HepG2 (cell line): ENCODE data around the gene SLC1A4. TPM values are rescaled to one million over a fixed set of nuclear protein-coding genes. Genes with fewer than 3 reads are reported as not detected.

Experiments
- HES4 ChIP-seq: sonication (generic); formaldehyde crosslinking; IDR thresholded peaks from 2 replicates; pipeline ENCODE4 v1.9.0; 2021; ENCODE audit warnings: mild to moderate bottlenecking, missing genetic modification reagents, borderline replicate concordance
- MED1 ChIP-seq: sonication (generic); formaldehyde crosslinking; IDR thresholded peaks from 2 replicates; pipeline ENCODE4 v1.4.0; 2020; ENCODE audit warnings: missing genetic modification reagents
- MED13 ChIP-seq: sonication (generic); formaldehyde crosslinking; IDR thresholded peaks from 2 replicates; pipeline ENCODE4 v1.5.0; 2020; ENCODE audit warnings: missing genetic modification reagents
- SP2 ChIP-seq: sonication (generic); formaldehyde crosslinking; IDR thresholded peaks from 2 replicates; pipeline ENCODE4 v1.5.1; 2020; ENCODE audit warnings: mild to moderate bottlenecking, missing genetic modification reagents
- ZNF207 ChIP-seq: fragments of 450-650 bp; IDR thresholded peaks from 2 replicates; pipeline ENCODE4 v1.6.1; 2016; ENCODE audit warnings: antibody characterized with exemption, borderline replicate concordance
- polyA plus RNA-seq, 8 experiments: library from polyadenylated mRNA; depleted of rRNA in 3 of 8; stranded (reverse) in 7 of 8; unstranded in 1 of 8; fragments of >200 nt; fragmentation: Illumina TruSeq in 4 of 8; extraction: Trizol in 4 of 8; gene quantifications; 2 replicates each; pipeline versions ENCODE4 v1.2.1 to v1.2.3, GENCODE V29; 2011 to 2016; ENCODE audit warnings: low read depth in 4 of 8, missing spikeins in 1 of 8, mixed read lengths in 1 of 8; ENCODE audit not compliant: insufficient read depth in 1 of 8
- total RNA-seq, 5 experiments: library from RNA; depleted of rRNA; stranded (reverse); fragments of >200 nt; fragmentation: Illumina TruSeq; extraction: Trizol; gene quantifications; 2 replicates each; pipeline ENCODE4 v1.2.3, GENCODE V29; 2016; ENCODE audit warnings: low read depth in 1 of 5
- TF ChIP-seq, protein P1 (sequence below): sonication (generic); formaldehyde crosslinking; conservative IDR thresholded peaks from 2 replicates; pipeline ENCODE4 v1.8.0; 2022; ENCODE audit warnings: mild to moderate bottlenecking, moderate library complexity, missing genetic modification reagents
- TF ChIP-seq, protein P2 (sequence below): sonication (generic); formaldehyde crosslinking; IDR thresholded peaks from 2 replicates; pipeline ENCODE4 v1.4.0; 2020; ENCODE audit warnings: mild to moderate bottlenecking, missing genetic modification reagents
- TF ChIP-seq, protein P3 (sequence below), 2 experiments: sonication (generic) in 1 of 2; formaldehyde crosslinking in 1 of 2; IDR thresholded peaks; 2 replicates each; pipeline versions ENCODE4 v1.6.1 to v1.9.0; 2014 to 2022; ENCODE audit warnings: antibody characterized with exemption in 1 of 2, borderline replicate concordance in 1 of 2, inconsistent platforms in 1 of 2, low read depth in 1 of 2, missing genetic modification reagents in 1 of 2
- TF ChIP-seq, protein P4 (sequence below): sonication (generic); formaldehyde crosslinking; IDR thresholded peaks from 2 replicates; pipeline ENCODE4 v1.9.0; 2021; ENCODE audit warnings: missing genetic modification reagents, borderline replicate concordance
- TF ChIP-seq, protein P5 (sequence below): sonication (generic); formaldehyde crosslinking; conservative IDR thresholded peaks from 2 replicates; pipeline ENCODE4 v1.4.0; 2020; ENCODE audit warnings: missing genetic modification reagents

The SLC1A4 gene
- total and polyA plus RNA-seq, 2 of the 13 experiments (the other 11 are each of a cell fraction or from before 2014, with no cell fraction given), result 21.0 to 39.6 TPM

DNA sequence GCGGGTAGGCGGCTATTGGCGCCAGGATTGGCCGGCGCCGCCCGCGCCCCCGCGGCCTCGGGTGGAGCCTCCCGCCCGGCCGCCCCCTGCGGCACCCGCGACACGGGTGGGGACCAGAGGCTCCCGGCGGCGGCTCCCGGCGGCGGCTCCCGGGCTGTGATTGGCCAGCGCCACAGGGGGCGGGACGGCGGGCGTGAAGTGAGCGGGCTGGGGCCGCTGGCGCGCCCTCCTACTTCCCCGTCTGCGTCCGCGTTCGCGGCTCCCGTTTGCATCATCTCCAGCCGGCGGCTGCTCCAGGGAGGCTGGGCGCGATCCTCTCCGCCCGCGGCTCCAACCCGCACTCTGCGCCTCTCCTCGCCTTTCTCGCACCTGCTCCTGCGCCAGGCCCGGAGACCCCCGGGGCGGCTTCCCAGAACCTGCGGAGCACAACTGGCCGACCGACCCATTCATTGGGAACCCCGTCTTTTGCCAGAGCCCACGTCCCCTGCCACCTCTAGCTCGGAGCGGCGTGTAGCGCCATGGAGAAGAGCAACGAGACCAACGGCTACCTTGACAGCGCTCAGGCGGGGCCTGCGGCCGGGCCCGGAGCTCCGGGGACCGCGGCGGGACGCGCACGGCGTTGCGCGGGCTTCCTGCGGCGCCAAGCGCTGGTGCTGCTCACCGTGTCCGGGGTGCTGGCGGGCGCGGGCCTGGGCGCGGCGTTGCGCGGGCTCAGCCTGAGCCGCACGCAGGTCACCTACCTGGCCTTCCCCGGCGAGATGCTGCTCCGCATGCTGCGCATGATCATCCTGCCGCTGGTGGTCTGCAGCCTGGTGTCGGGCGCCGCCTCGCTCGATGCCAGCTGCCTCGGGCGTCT lies at the start of gene SLC1A4 (continued):
- TF ChIP-seq, protein P1, sequence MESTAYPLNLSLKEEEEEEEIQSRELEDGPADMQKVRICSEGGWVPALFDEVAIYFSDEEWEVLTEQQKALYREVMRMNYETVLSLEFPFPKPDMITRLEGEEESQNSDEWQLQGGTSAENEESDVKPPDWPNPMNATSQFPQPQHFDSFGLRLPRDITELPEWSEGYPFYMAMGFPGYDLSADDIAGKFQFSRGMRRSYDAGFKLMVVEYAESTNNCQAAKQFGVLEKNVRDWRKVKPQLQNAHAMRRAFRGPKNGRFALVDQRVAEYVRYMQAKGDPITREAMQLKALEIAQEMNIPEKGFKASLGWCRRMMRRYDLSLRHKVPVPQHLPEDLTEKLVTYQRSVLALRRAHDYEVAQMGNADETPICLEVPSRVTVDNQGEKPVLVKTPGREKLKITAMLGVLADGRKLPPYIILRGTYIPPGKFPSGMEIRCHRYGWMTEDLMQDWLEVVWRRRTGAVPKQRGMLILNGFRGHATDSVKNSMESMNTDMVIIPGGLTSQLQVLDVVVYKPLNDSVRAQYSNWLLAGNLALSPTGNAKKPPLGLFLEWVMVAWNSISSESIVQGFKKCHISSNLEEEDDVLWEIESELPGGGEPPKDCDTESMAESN (CRISPR knock-in tag), result peak; percentile 51
- TF ChIP-seq, protein P2, sequence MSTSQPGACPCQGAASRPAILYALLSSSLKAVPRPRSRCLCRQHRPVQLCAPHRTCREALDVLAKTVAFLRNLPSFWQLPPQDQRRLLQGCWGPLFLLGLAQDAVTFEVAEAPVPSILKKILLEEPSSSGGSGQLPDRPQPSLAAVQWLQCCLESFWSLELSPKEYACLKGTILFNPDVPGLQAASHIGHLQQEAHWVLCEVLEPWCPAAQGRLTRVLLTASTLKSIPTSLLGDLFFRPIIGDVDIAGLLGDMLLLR, result 0 out of 2 replicates have a peak, but pooled peaks have one; percentile 27
- TF ChIP-seq MED13 (CRISPR knock-in tag) (peak; percentile 83; the same call in 1 of the 2 replicates), SP2 (CRISPR knock-in tag) (peak; percentile 53), ZNF207 (no peak), MED1 (CRISPR knock-in tag) (peak; percentile 74), HES4 (CRISPR knock-in tag) (no peak)
- TF ChIP-seq, protein P3, sequence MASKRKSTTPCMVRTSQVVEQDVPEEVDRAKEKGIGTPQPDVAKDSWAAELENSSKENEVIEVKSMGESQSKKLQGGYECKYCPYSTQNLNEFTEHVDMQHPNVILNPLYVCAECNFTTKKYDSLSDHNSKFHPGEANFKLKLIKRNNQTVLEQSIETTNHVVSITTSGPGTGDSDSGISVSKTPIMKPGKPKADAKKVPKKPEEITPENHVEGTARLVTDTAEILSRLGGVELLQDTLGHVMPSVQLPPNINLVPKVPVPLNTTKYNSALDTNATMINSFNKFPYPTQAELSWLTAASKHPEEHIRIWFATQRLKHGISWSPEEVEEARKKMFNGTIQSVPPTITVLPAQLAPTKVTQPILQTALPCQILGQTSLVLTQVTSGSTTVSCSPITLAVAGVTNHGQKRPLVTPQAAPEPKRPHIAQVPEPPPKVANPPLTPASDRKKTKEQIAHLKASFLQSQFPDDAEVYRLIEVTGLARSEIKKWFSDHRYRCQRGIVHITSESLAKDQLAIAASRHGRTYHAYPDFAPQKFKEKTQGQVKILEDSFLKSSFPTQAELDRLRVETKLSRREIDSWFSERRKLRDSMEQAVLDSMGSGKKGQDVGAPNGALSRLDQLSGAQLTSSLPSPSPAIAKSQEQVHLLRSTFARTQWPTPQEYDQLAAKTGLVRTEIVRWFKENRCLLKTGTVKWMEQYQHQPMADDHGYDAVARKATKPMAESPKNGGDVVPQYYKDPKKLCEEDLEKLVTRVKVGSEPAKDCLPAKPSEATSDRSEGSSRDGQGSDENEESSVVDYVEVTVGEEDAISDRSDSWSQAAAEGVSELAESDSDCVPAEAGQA (IDR thresholded peaks at IDR 0.05; ENCODE audit: low read depth), result peak; percentile 19; the same call in 1 of the 2 replicates
- TF ChIP-seq, protein P3 (CRISPR knock-in tag; IDR thresholded peaks at IDR 0.05; ENCODE audit: borderline replicate concordance), result peak; percentile 20; the same call in 1 of the 2 replicates
- TF ChIP-seq, protein P4, sequence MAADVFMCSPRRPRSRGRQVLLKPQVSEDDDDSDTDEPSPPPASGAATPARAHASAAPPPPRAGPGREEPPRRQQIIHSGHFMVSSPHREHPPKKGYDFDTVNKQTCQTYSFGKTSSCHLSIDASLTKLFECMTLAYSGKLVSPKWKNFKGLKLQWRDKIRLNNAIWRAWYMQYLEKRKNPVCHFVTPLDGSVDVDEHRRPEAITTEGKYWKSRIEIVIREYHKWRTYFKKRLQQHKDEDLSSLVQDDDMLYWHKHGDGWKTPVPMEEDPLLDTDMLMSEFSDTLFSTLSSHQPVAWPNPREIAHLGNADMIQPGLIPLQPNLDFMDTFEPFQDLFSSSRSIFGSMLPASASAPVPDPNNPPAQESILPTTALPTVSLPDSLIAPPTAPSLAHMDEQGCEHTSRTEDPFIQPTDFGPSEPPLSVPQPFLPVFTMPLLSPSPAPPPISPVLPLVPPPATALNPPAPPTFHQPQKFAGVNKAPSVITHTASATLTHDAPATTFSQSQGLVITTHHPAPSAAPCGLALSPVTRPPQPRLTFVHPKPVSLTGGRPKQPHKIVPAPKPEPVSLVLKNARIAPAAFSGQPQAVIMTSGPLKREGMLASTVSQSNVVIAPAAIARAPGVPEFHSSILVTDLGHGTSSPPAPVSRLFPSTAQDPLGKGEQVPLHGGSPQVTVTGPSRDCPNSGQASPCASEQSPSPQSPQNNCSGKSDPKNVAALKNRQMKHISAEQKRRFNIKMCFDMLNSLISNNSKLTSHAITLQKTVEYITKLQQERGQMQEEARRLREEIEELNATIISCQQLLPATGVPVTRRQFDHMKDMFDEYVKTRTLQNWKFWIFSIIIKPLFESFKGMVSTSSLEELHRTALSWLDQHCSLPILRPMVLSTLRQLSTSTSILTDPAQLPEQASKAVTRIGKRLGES (CRISPR knock-in tag), result peak; percentile 39; the same call in 1 of the 2 replicates
- TF ChIP-seq, protein P5, sequence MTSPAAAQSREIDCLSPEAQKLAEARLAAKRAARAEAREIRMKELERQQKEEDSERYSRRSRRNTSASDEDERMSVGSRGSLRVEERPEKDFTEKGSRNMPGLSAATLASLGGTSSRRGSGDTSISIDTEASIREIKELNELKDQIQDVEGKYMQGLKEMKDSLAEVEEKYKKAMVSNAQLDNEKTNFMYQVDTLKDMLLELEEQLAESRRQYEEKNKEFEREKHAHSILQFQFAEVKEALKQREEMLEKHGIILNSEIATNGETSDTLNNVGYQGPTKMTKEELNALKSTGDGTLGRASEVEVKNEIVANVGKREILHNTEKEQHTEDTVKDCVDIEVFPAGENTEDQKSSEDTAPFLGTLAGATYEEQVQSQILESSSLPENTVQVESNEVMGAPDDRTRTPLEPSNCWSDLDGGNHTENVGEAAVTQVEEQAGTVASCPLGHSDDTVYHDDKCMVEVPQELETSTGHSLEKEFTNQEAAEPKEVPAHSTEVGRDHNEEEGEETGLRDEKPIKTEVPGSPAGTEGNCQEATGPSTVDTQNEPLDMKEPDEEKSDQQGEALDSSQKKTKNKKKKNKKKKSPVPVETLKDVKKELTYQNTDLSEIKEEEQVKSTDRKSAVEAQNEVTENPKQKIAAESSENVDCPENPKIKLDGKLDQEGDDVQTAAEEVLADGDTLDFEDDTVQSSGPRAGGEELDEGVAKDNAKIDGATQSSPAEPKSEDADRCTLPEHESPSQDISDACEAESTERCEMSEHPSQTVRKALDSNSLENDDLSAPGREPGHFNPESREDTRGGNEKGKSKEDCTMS (CRISPR knock-in tag), result no peak
